Measurements from ENCODE around the gene LCP1. TPM values are rescaled to one million over a fixed set of nuclear protein-coding genes. Genes with fewer than 3 reads are reported as not detected.
"Not testable (repeated sequence)": the region's sequence is repeated elsewhere in the genome, so short reads cannot be mapped to it uniquely, and the experiment has no call there.

The LCP1 gene, protein sequence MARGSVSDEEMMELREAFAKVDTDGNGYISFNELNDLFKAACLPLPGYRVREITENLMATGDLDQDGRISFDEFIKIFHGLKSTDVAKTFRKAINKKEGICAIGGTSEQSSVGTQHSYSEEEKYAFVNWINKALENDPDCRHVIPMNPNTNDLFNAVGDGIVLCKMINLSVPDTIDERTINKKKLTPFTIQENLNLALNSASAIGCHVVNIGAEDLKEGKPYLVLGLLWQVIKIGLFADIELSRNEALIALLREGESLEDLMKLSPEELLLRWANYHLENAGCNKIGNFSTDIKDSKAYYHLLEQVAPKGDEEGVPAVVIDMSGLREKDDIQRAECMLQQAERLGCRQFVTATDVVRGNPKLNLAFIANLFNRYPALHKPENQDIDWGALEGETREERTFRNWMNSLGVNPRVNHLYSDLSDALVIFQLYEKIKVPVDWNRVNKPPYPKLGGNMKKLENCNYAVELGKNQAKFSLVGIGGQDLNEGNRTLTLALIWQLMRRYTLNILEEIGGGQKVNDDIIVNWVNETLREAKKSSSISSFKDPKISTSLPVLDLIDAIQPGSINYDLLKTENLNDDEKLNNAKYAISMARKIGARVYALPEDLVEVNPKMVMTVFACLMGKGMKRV
- total RNA-seq, result 100 to 1,000 TPM in 1 of 2 donors, 10 to 100 TPM in 1; 89.8 to 227 TPM
- polyA plus RNA-seq, result 100 to 1,000 TPM in 1 of 2 donors, 10 to 100 TPM in 1; 42.9 to 539 TPM
- long read RNA-seq, donor 1, result 0 reads
- long read RNA-seq, donor 2, result 0 reads
- long read RNA-seq, donor 3, partial matches to known transcripts, result 0 of 1 reads
- long read RNA-seq, donor 3, other reads (novel, unspliced or antisense), result 0 of 1 reads
- long read RNA-seq, donor 4, result 0 reads
- long read RNA-seq, donor 5, transcript LCP1-201 (16 exons, 3,787 nt), result major isoform, 5 of 5 reads
- long read RNA-seq, donor 5, partial matches to known transcripts, result 0 of 5 reads
- long read RNA-seq, donor 5, other reads (novel, unspliced or antisense), result 0 of 5 reads

DNA sequence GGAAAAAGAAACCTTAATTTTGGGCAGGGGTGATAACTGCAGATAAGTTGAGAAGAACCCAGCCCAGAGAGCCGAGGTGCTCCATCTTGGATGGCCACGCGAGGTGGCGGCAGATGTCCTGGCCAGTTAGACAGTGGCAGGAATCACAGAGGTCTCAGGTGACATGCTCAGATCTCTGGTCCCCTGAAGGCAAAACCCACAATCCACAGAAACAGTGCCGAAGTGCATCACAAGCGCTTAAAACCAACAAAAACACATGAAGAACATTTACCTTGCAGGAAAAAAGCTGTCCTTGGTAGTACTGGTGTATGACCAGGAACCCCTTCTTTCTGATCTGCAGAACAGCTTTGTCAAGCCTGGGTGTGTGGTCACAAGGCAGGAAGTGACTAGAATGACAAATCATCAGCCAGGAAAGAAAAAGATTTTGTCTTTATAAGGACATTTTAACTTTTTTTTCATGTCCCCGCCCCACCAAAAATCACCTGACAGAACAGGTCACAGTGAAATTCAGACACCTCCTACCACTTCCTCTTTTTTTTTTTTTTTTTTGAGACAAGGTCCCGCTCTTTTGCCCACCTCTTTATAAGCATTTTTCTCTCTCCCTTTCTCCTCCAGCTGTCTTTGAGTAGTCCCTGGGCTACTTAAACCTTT lies at the start of gene LCP1:
LCP1 (minus strand) TSS at position 338 of the 651 bp plus-strand sequence. CDS start 22,515 bp downstream, outside the sequence.
- Histone ChIP-seq H3K27me3 (ENCODE audit: control insufficient read depth in 3 of 3, insufficient read depth in 3 of 3, low read length in 2 of 3) (no peaks in the 10 kb centered on the region), H3K27ac (ENCODE audit: low read depth in 1 of 2, low read length in 1 of 2) (peak within 1 kb of the TSS in 1 of 2 donors; percentile 71), H3K36me3 (ENCODE audit: control insufficient read depth in 4 of 4, insufficient read depth in 4 of 4, low read length in 4 of 4) (no peaks in the 10 kb centered on the region), H3K9me3 (ENCODE audit: control insufficient read depth in 4 of 4, insufficient read depth in 3 of 4, low read length in 3 of 4) (peaks cover 0 to 1% (median 0%) of the 10 kb centered on the region in 4 donors), H3K9ac (ENCODE audit: insufficient read depth in 1 of 2, low read length in 2 of 2) (no peak within 1 kb of the TSS), H3K4me3 (peak within 1 kb of the TSS; percentile 38), H3K4me1 (ENCODE audit: control insufficient read depth in 5 of 5, insufficient read depth in 5 of 5, low read length in 5 of 5) (no peaks in the 10 kb centered on the region)
- TF ChIP-seq, protein P1, sequence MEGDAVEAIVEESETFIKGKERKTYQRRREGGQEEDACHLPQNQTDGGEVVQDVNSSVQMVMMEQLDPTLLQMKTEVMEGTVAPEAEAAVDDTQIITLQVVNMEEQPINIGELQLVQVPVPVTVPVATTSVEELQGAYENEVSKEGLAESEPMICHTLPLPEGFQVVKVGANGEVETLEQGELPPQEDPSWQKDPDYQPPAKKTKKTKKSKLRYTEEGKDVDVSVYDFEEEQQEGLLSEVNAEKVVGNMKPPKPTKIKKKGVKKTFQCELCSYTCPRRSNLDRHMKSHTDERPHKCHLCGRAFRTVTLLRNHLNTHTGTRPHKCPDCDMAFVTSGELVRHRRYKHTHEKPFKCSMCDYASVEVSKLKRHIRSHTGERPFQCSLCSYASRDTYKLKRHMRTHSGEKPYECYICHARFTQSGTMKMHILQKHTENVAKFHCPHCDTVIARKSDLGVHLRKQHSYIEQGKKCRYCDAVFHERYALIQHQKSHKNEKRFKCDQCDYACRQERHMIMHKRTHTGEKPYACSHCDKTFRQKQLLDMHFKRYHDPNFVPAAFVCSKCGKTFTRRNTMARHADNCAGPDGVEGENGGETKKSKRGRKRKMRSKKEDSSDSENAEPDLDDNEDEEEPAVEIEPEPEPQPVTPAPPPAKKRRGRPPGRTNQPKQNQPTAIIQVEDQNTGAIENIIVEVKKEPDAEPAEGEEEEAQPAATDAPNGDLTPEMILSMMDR (IDR thresholded peaks at IDR 0.05; ENCODE audit: control extremely low read depth, extremely low read depth), result no peak
- no peak for DNase-seq
- peak; percentile 58 for ATAC-seq (ENCODE audit: insufficient read depth, low FRiP score)
- WGBS, 2 donors, result 28 to 64% methylated on average over 8 of the region's 8 CpGs

DNA sequence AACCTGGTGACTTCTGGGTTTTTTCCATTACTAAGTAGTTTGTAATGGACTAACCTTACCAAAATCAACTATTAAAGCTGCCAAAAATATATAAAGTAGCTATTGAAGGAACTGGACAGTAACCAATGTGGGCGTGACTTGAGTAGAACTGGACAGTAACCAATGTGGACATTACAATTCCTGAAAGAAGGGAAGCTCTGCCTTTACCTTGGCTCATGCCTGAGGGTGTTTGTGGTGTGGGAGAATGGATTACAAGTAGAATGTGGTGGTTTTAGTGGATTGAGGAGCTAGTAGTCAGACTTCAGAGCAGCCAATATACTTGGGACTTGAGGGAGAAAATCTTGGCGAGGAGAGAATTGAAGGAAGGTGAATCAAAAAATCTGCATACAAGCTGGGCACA lies 47.3 kb upstream of the LCP1 start:
- Histone ChIP-seq H3K36me3 (ENCODE audit: control insufficient read depth in 4 of 4, insufficient read depth in 4 of 4, low read length in 4 of 4) (no peaks in the 10 kb centered on the region), H3K9me3 (ENCODE audit: control insufficient read depth in 4 of 4, insufficient read depth in 3 of 4, low read length in 3 of 4) (peaks cover 0 to 8% (median 5%) of the 10 kb centered on the region in 4 donors), H3K27me3 (ENCODE audit: control insufficient read depth in 3 of 3, insufficient read depth in 3 of 3, low read length in 2 of 3) (no peaks in the 10 kb centered on the region), H3K4me1 (ENCODE audit: control insufficient read depth in 5 of 5, insufficient read depth in 5 of 5, low read length in 5 of 5) (no peaks in the 10 kb centered on the region), H3K4me3 (no peak overlapping the region), H3K9ac (ENCODE audit: insufficient read depth in 1 of 2, low read length in 2 of 2) (no peak overlapping the region), H3K27ac (ENCODE audit: low read depth in 1 of 2, low read length in 1 of 2) (no peak overlapping the region)
- TF ChIP-seq, protein P1 (IDR thresholded peaks at IDR 0.05; ENCODE audit: control extremely low read depth, extremely low read depth), result no peak
- DNase-seq (no peak), ATAC-seq (ENCODE audit: insufficient read depth, low FRiP score) (no peak)
- 89 to 91% methylated on average over 2 of the region's 2 CpGs for WGBS, 2 donors

DNA sequence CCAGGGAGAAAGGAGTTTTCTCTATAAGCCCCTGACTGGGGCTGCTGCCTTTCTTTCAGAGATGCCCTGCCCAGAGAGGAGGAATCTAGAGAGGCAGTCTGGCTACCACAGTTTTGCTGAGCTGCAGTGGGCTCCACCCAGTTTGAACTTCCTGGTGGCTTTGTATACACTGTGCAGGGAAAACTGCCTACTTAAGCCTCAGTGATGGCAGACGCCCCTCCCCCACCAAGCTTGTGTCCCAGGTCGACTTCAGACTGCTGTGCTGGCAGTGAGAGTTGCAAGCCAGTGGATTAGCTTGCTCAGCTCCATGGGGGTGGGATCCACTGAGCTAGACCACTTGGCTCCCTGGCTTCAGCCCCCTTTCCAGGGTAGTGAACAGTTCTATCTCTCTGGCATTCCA lies 38.3 kb upstream of the LCP1 start:
- H3K9ac ChIP-seq (ENCODE audit: insufficient read depth in 1 of 2, low read length in 2 of 2); H3K27ac ChIP-seq (ENCODE audit: low read depth in 1 of 2, low read length in 1 of 2); H3K27me3 ChIP-seq (ENCODE audit: control insufficient read depth in 3 of 3, insufficient read depth in 3 of 3, low read length in 2 of 3); H3K36me3 ChIP-seq (ENCODE audit: control insufficient read depth in 4 of 4, insufficient read depth in 4 of 4, low read length in 4 of 4); H3K4me1 ChIP-seq (ENCODE audit: control insufficient read depth in 5 of 5, insufficient read depth in 5 of 5, low read length in 5 of 5); ATAC-seq (ENCODE audit: insufficient read depth, low FRiP score); H3K4me3 ChIP-seq: not testable (repeated sequence)
- peaks cover 0 to 12% (median 3%) of the 10 kb centered on the region in 4 donors for H3K9me3 ChIP-seq (ENCODE audit: control insufficient read depth in 4 of 4, insufficient read depth in 3 of 4, low read length in 3 of 4)
- peak in 2 of 3 donors; percentile 17 to 56 for DNase-seq
- 19 to 25% methylated on average over 2 of the region's 2 CpGs for WGBS, 2 donors

DNA sequence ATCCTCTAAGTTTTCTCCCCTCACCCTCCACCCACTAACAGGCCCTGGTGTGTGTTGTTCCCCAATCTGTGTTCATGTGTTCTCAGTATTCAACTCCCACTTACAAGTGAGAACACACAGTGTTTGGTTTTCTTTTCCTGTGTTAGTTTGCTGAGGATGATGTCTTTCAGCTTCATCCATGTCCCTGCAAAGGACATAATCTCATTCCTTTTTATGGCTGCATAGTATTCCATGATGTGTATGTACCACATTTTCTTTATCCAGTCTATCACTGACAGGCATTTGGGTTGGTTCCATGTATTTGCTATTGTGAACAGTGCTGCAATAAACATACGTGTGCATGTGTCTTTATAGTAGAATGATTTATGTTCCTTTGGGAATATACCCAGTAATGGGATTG lies 32.8 kb upstream of the LCP1 start:
- H3K36me3 ChIP-seq (ENCODE audit: control insufficient read depth in 4 of 4, insufficient read depth in 4 of 4, low read length in 4 of 4), result not testable (repeated sequence)

More for the DNA sequence above, 32.8 kb upstream of the LCP1 start:
- H3K27ac ChIP-seq (ENCODE audit: low read depth in 1 of 2, low read length in 1 of 2); H3K9ac ChIP-seq (ENCODE audit: insufficient read depth in 1 of 2, low read length in 2 of 2); DNase-seq; ATAC-seq (ENCODE audit: insufficient read depth, low FRiP score); H3K9me3 ChIP-seq (ENCODE audit: control insufficient read depth in 4 of 4, insufficient read depth in 3 of 4, low read length in 3 of 4); H3K4me3 ChIP-seq: not testable (repeated sequence)
- WGBS, 2 donors, result 86 to 89% methylated on average over 1 of the region's 1 CpG
- peaks cover 0 to 12% (median 0%) of the 10 kb centered on the region in 5 donors for H3K4me1 ChIP-seq (ENCODE audit: control insufficient read depth in 5 of 5, insufficient read depth in 5 of 5, low read length in 5 of 5)
- peaks cover 0 to 13% (median 8%) of the 10 kb centered on the region in 3 donors for H3K27me3 ChIP-seq (ENCODE audit: control insufficient read depth in 3 of 3, insufficient read depth in 3 of 3, low read length in 2 of 3)
